Right atrium auricular region (tissue), 2 donors: ENCODE measurements around the gene NEK10. TPM values are rescaled to one million over a fixed set of nuclear protein-coding genes. Genes with fewer than 3 reads are reported as not detected.

Source experiments
- DNase-seq: peaks from one replicate; pipeline ENCODE4 v3.0.0-alpha.2; 2019; ENCODE audit warnings: low spot score
- H3K27ac ChIP-seq, 2 donors: fragments of 200-600 bp; sonication (generic); 1 replicate in 1 of 2; 2 replicates in 1 of 2; pipeline ENCODE4 v1.5.1; 2016 to 2019
- H3K27me3 ChIP-seq, 2 donors: fragments of 200-600 bp; sonication (generic); one replicate each; pipeline versions ENCODE4 v1.5.1 to v1.6.0; 2017 to 2019
- H3K36me3 ChIP-seq: fragments of 200-600 bp; sonication (generic); one replicate; pipeline ENCODE4 v1.5.1; 2016
- H3K4me1 ChIP-seq, 2 donors: fragments of 200-600 bp; sonication (generic); one replicate each; pipeline versions ENCODE4 v1.5.1 to v1.6.0; 2017 to 2019
- H3K4me3 ChIP-seq, 2 donors: fragments of 200-600 bp; sonication (generic); 1 replicate in 1 of 2; 2 replicates in 1 of 2; pipeline ENCODE4 v1.5.1; 2017 to 2019; ENCODE audit warnings: mild to moderate bottlenecking in 1 of 2, moderate library complexity in 1 of 2
- H3K9me3 ChIP-seq, 2 donors: fragments of 200-600 bp; sonication (generic); one replicate each; pipeline ENCODE4 v1.5.1; 2019
- total RNA-seq, 2 donors: library from RNA; depleted of rRNA; stranded (reverse); fragments of >200 nt; gene quantifications; one replicate each; pipeline ENCODE4 v1.1.0, GENCODE V29; 2016
- TF ChIP-seq, protein P1 (sequence below), 2 donors: fragments of 200-600 bp; sonication (generic); IDR thresholded peaks; one replicate each; pipeline ENCODE4 v1.5.1; 2019; ENCODE audit warnings: antibody characterized with exemption in 2 of 2

Gene NEK10
- total RNA-seq, 2 donors from 2014 or later = 10.3 to 18.3 TPM

DNA sequence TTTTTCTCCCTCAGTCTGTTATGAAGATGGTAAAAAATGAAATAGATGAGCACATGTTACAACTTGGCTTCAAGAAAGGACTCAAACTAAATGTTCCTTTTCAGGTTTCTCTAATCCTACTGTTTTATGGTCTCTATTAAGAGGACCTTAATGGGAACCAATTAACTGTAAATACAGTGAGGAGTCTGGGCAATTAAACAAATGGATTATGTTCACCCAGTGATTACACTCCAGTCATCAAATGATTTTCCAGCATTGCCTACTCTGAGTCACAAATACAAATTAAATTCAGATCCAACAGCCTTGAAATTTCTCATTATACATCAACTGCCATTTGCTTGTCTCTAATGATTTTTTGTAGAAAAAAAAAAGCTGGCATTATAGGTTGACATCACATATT is 129.2 kb downstream of the NEK10 start:
- peaks cover 0 to 41% of the 10 kb centered on the region in 2 donors for H3K9me3 ChIP-seq
- H3K27ac ChIP-seq = no peak overlapping the region
- H3K4me1 ChIP-seq = no peaks in the 10 kb centered on the region
- no peaks in the 10 kb centered on the region for H3K36me3 ChIP-seq
- H3K27me3 ChIP-seq = no peaks in the 10 kb centered on the region
- no peak overlapping the region for H3K4me3 ChIP-seq
- TF ChIP-seq, protein P1, sequence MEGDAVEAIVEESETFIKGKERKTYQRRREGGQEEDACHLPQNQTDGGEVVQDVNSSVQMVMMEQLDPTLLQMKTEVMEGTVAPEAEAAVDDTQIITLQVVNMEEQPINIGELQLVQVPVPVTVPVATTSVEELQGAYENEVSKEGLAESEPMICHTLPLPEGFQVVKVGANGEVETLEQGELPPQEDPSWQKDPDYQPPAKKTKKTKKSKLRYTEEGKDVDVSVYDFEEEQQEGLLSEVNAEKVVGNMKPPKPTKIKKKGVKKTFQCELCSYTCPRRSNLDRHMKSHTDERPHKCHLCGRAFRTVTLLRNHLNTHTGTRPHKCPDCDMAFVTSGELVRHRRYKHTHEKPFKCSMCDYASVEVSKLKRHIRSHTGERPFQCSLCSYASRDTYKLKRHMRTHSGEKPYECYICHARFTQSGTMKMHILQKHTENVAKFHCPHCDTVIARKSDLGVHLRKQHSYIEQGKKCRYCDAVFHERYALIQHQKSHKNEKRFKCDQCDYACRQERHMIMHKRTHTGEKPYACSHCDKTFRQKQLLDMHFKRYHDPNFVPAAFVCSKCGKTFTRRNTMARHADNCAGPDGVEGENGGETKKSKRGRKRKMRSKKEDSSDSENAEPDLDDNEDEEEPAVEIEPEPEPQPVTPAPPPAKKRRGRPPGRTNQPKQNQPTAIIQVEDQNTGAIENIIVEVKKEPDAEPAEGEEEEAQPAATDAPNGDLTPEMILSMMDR (IDR thresholded peaks at IDR 0.05) = no peak
- DNase-seq = no peak

DNA sequence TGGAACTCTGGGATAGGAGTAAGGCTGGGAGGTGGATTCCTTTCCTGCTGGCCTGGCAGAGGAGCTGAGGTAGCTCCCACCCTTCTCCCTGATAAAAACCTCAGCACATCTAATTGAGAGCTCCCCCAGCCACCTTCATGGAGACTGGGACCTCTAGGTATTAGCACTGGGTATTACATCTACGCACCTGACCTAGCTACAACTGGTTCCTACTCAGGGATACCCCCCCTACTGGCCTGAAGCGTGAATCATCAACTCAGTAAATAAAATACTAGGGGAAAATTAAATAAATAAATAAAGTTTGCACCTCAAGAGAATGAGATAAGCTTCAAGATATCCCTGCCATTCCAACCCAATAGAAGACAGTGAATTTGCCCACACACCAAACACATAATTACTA is 140.4 kb downstream of the NEK10 start:
- H3K9me3 ChIP-seq = peaks cover 0 to 10% of the 10 kb centered on the region in 2 donors
- H3K27me3 ChIP-seq = no peaks in the 10 kb centered on the region
- no peak for DNase-seq
- peaks cover 0 to 11% of the 10 kb centered on the region in 2 donors for H3K4me1 ChIP-seq
- H3K36me3 ChIP-seq = no peaks in the 10 kb centered on the region
- TF ChIP-seq, protein P1 (IDR thresholded peaks at IDR 0.05) = peak in 1 of 2 donors; percentile 11
- no peak overlapping the region for H3K27ac ChIP-seq
- no peak overlapping the region for H3K4me3 ChIP-seq

DNA sequence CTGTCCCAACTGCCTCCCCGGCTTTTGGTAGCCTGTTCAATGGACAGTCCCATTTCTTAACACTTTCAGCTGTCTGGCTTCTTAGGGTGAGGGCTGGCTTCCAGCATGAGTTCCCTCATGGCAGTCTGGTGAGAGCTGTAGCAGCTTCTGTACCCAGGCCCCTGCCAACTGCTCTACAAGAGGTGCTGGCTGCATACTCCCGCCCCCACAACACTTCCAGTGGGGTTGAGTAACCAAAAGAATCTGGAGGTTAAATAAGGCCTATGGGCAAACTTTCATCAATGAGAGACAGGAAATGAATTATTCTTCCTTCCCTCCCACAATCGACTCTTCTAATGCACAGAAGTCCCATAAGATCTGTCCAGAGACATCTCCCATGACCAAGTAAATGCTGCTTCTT is 145.0 kb downstream of the NEK10 start:
- no peak overlapping the region for H3K4me3 ChIP-seq
- H3K27ac ChIP-seq = peak overlapping the region; percentile 10 to 54
- H3K27me3 ChIP-seq = no peaks in the 10 kb centered on the region
- H3K9me3 ChIP-seq = no peaks in the 10 kb centered on the region
- DNase-seq = no peak
- H3K36me3 ChIP-seq = no peaks in the 10 kb centered on the region
- TF ChIP-seq, protein P1 (IDR thresholded peaks at IDR 0.05) = no peak
- H3K4me1 ChIP-seq = peaks cover 0 to 12% of the 10 kb centered on the region in 2 donors

DNA sequence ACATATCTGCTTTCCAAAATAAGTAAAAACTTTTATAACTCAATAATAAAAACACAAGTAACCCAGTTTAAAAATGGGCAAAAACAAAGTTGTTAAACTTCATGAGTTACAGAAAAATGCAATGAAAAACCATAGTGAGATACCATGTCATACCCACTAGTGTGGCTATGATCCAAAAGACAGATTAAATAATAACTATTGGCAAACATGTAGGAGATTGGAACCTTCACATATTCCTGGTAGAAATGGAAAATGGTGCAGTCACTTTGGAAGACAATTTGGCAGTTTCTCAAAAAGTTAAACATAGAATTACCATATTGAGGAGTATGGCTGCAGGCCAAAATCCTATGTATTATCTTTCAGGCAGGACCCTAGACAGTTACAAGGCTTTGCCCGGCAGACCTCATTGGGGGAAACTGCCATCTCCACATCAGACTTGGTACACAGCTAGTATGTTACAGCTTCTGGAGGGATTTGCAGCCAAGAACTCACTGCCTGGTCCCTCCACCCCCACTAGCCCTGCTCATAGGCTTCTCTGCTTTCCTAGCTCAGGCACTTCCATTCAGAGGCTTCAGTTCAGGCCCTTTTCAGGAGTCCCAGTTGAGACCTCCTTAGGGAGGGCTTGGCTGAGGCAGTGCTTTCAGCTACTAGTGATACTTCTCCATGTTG is 147.8 kb downstream of the NEK10 start:
- TF ChIP-seq, protein P1 (IDR thresholded peaks at IDR 0.05) = no peak
- no peaks in the 10 kb centered on the region for H3K27me3 ChIP-seq
- H3K9me3 ChIP-seq = no peaks in the 10 kb centered on the region
- no peak overlapping the region for H3K27ac ChIP-seq
- DNase-seq = no peak
- no peaks in the 10 kb centered on the region for H3K36me3 ChIP-seq
- H3K4me3 ChIP-seq = no peak overlapping the region
- peaks cover 0 to 12% of the 10 kb centered on the region in 2 donors for H3K4me1 ChIP-seq

DNA sequence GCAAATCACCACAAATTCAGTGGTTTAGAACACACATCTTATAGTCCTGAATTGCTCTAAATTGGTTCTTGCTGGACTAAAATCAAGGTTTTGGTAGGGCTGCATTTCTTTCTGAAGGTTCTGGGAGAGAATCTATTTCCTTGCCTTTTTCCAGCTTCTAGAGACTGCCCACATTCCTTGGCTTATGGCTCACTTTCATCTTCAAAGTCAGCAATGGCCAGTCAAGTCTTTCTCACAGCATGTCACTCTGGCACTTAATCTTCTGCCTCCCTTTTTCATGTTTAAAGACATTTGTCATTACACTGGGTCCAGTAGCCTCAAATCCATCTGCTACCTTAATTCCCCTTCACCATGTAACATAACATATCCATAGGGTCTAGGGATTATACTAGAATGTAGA is 149.0 kb downstream of the NEK10 start:
- Histone ChIP-seq H3K4me1 (peaks cover 0 to 12% of the 10 kb centered on the region in 2 donors), H3K4me3 (no peak overlapping the region), H3K27me3 (no peaks in the 10 kb centered on the region), H3K9me3 (no peaks in the 10 kb centered on the region), H3K27ac (no peak overlapping the region), H3K36me3 (no peaks in the 10 kb centered on the region)
- no peak for DNase-seq
- TF ChIP-seq, protein P1 (IDR thresholded peaks at IDR 0.05) = no peak
